Chondrocyte (in vitro differentiated cells): ENCODE data around the gene TARP. TPM values are rescaled to one million over a fixed set of nuclear protein-coding genes. Genes with fewer than 3 reads are reported as not detected.

Experiments
- DNase-seq: peaks from one replicate; pipeline ENCODE4 v3.0.0; 2021; ENCODE audit warnings: mixed read lengths, low spot score
- H3K27ac Mint-ChIP-seq: one replicate; pipeline ENCODE4 v1.8.0; 2021; ENCODE audit warnings: mild to moderate bottlenecking, moderate library complexity, mixed read lengths; ENCODE audit not compliant: unreplicated experiment
- H3K27me3 Mint-ChIP-seq: 2 replicates; pipeline ENCODE4 v1.8.0; 2021; ENCODE audit warnings: low read depth, mixed read lengths
- H3K36me3 Mint-ChIP-seq: 2 replicates; pipeline ENCODE4 v1.8.0; 2021; ENCODE audit warnings: low read depth, mixed read lengths
- H3K4me1 Mint-ChIP-seq: 2 replicates; pipeline ENCODE4 v1.8.0; 2021; ENCODE audit warnings: low read depth, mild to moderate bottlenecking, mixed read lengths
- H3K4me3 Mint-ChIP-seq: one replicate; pipeline ENCODE4 v1.8.0; 2021; ENCODE audit warnings: mild to moderate bottlenecking, moderate library complexity, mixed read lengths; ENCODE audit not compliant: unreplicated experiment
- H3K9me3 Mint-ChIP-seq: 2 replicates; pipeline ENCODE4 v1.8.0; 2021; ENCODE audit warnings: low read depth, mixed read lengths
- total RNA-seq: library from RNA; stranded (reverse); gene quantifications from 3 replicates; pipeline ENCODE4 v1.2.1, GENCODE V29; 2021
- TF ChIP-seq, protein P1 (sequence below): fragments of 200-600 bp; sonication (generic); IDR thresholded peaks from 2 replicates; pipeline ENCODE4 v1.5.0; 2021; ENCODE audit warnings: antibody characterized with exemption, mild to moderate bottlenecking, moderate library complexity

Gene TARP

DNA sequence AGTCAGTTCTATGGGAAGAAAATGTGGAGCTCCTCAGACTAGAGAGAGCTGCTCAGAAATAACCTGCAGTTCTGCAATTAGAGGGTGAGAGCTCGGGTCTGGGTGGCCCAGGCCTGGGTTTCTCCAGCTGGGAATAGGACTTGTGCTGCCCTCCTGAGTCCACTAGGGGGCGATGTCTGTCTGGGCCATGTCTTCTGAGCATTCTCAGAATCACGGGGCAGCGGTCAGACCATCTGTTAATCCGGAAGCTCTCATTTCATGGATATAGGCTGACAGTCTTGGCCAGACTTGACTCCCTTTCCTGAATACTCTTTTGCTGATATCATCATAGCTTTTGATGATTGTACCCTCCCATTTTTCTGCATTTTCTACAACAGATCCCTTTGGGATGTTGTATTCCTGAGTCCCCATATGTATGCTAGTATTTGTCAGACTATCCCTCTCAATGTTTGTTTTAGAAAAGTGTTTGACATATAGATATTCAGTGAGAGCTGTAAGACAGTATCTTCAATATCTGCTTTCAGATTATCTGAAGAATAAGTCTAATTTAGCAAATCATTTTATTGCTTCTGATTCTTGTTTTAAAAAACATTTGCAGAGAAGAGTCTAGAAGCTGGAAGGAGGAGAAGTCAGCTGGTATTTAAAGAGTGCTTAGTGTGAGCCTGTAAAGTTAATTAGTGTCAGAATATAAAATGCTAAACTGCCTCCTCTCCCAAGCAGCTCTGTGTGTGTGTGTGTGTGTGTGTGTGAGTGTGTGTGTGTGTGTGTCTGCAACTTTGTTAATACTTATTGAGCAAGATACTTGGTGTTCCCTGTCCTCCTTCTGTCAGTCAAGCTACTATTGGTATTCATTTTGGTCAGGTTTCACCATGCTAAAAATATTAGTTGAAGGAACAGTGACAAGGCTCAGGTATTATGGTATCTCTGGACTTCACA lies 57.4 kb downstream of the TARP start:
- H3K36me3 Mint-ChIP-seq, result peaks cover 17% of the 10 kb centered on the region
- peak overlapping the region; percentile 76 for H3K27ac Mint-ChIP-seq
- TF ChIP-seq, protein P1, sequence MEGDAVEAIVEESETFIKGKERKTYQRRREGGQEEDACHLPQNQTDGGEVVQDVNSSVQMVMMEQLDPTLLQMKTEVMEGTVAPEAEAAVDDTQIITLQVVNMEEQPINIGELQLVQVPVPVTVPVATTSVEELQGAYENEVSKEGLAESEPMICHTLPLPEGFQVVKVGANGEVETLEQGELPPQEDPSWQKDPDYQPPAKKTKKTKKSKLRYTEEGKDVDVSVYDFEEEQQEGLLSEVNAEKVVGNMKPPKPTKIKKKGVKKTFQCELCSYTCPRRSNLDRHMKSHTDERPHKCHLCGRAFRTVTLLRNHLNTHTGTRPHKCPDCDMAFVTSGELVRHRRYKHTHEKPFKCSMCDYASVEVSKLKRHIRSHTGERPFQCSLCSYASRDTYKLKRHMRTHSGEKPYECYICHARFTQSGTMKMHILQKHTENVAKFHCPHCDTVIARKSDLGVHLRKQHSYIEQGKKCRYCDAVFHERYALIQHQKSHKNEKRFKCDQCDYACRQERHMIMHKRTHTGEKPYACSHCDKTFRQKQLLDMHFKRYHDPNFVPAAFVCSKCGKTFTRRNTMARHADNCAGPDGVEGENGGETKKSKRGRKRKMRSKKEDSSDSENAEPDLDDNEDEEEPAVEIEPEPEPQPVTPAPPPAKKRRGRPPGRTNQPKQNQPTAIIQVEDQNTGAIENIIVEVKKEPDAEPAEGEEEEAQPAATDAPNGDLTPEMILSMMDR, result peak; percentile 97
- H3K27me3 Mint-ChIP-seq, result no peaks in the 10 kb centered on the region
- DNase-seq, result no peak
- peaks cover 19% of the 10 kb centered on the region for H3K4me1 Mint-ChIP-seq
- no peaks in the 10 kb centered on the region for H3K9me3 Mint-ChIP-seq
- no peak overlapping the region for H3K4me3 Mint-ChIP-seq

DNA sequence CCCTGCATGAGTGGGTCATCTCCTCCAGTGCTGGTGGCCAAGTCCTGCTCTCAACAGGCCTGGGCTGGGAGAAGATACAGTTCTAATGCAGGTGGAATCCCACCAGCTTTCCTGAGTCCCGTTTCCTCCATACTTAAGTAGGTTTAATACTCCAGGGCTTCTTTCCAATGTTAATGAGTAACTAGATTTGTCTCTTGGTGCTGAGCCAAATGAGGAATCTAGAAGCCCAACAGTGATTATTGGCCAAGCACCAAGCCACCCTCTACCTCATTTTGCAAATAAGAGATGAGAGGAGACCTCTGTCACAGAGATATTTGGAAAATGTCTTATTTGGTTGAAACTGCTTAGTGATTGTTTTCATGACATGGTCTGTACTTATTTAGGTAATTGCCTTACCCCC lies 58.3 kb downstream of the TARP start:
- Mint-ChIP-seq H3K36me3 (peaks cover 17% of the 10 kb centered on the region), H3K27me3 (no peaks in the 10 kb centered on the region), H3K27ac (peak overlapping the region; percentile 76), H3K4me1 (peaks cover 19% of the 10 kb centered on the region), H3K4me3 (no peak overlapping the region), H3K9me3 (no peaks in the 10 kb centered on the region)
- TF ChIP-seq, protein P1, result no peak
- DNase-seq, result no peak

DNA sequence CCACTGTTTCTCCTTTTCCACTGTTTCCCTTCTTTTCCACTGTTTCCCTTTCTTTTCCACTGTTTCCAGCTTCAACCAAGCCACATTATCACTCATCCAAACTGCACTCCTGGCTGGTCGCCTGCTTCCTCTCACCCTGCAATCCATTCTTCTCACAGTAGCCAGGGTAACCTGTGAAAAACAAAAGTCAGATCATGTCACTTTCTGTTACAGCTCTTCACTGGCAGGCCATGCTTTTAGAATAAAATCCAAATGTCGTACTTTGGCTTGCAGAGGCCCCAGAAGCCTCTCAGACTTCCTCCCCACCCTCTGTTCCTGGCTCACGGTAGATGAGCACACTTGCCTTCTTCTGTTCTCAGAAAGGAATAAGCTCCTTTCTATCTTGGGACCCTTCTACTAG lies 61.5 kb downstream of the TARP start:
- no peak for DNase-seq
- TF ChIP-seq, protein P1, result no peak
- Mint-ChIP-seq H3K4me1 (peaks cover 19% of the 10 kb centered on the region), H3K9me3 (no peaks in the 10 kb centered on the region), H3K27me3 (no peaks in the 10 kb centered on the region), H3K36me3 (peaks cover 14% of the 10 kb centered on the region), H3K4me3 (no peak overlapping the region), H3K27ac (no peak overlapping the region)

DNA sequence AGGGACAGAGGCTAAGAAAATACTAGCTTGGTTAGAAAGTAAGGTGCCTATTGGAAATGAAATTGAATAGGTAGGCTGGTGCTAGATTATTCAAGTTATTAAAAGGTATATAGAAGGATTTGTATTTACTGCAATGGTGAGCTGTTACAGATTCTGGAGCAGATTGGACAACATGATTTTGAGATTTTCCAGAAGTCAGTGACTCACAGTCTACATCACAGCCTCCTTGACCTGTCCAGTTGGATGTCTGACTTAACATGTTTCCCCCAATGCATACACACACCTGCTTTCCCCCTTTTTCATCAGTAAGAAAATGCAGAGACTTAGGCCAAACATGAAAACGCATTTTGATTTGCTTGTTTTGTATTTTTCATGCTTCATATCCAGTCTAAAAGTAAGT lies 62.0 kb downstream of the TARP start:
- DNase-seq, result no peak
- no peak overlapping the region for H3K27ac Mint-ChIP-seq
- H3K4me1 Mint-ChIP-seq, result peaks cover 19% of the 10 kb centered on the region
- no peak overlapping the region for H3K4me3 Mint-ChIP-seq
- H3K36me3 Mint-ChIP-seq, result peaks cover 14% of the 10 kb centered on the region
- TF ChIP-seq, protein P1, result no peak
- H3K9me3 Mint-ChIP-seq, result no peaks in the 10 kb centered on the region
- no peaks in the 10 kb centered on the region for H3K27me3 Mint-ChIP-seq

Other genes with a start within 250 kb of the TARP start
- gene STARD3NL, start 95.4 kb downstream of the TARP start, total RNA-seq, result 30.5 to 36.3 TPM (median 33.4 TPM) in 3 replicates